ENCODE measurements around the gene PTPRN2. TPM values are rescaled to one million over a fixed set of nuclear protein-coding genes. Genes with fewer than 3 reads are reported as not detected.

The PTPRN2 gene
- total and polyA plus RNA-seq, 2 donors (not counting 3 experiments of a cell fraction or from before 2014, with no cell fraction given): 0.62 to 0.88 TPM

- dilution Hi-C loops (cut with MboI; ENCODE audit: extremely low pct_ligation_motif_present, low sequenced_read_pairs) (no loop called here), intact Hi-C loops (cut with micrococcal nuclease) (no loop called here)
- ChIA-PET CTCF (no interaction called here), POLR2A (no interaction called here)
- BruUV-seq (replicated peaks): no TSS peak
- H3K36me3 ChIP-seq (ENCODE audit: control insufficient read depth in 2 of 2, extremely low read depth in 1 of 2, insufficient read depth in 2 of 2, low read length in 2 of 2): no peaks in the 10 kb centered on the region
- peaks cover 9% of the 10 kb centered on the region for H3K4me1 ChIP-seq (ENCODE audit: control insufficient read depth, extremely low read depth, insufficient read depth, low read length)
- no peak overlapping the region for H3K27ac ChIP-seq (ENCODE audit: insufficient read depth, low read depth, low read length)
- FAIRE-seq (no peak), DNase-seq (ENCODE audit: low read depth, low spot score) (no peak)
- no peak for TF ChIP-seq JUN (IDR thresholded peaks at IDR 0.05; ENCODE audit: borderline replicate concordance, insufficient read depth, insufficient read length, low read depth)
- TF ChIP-seq EZH2 (IDR thresholded peaks at IDR 0.05; ENCODE audit: borderline replicate concordance, low read depth, low read length, severe bottlenecking): no peak
- no peak for TF ChIP-seq POLR2AphosphoS5 (IDR thresholded peaks at IDR 0.05; ENCODE audit: insufficient read depth, low read depth, low read length)
- TF ChIP-seq MAX (IDR thresholded peaks at IDR 0.05; ENCODE audit: insufficient read depth, insufficient read length): no peak
- no peak for TF ChIP-seq POLR2A (IDR thresholded peaks at IDR 0.05; ENCODE audit: low read depth, low read length)
- no peak for TF ChIP-seq GATA2 (IDR thresholded peaks at IDR 0.05; ENCODE audit: insufficient read depth, insufficient read length, low read depth, low read length)
- TF ChIP-seq FOS (IDR thresholded peaks at IDR 0.05; ENCODE audit: borderline replicate concordance, insufficient read depth, low read length): no peak
- TF ChIP-seq CTCF (IDR thresholded peaks at IDR 0.05; ENCODE audit: extremely low read depth in 1 of 2, insufficient read depth in 1 of 2, low read depth in 1 of 2, low read length in 2 of 2): no peak
- TF ChIP-seq MYC (IDR thresholded peaks at IDR 0.05; ENCODE audit: low read depth, low read length): no peak
- no peaks in the 10 kb centered on the region for H3K27me3 ChIP-seq (ENCODE audit: control insufficient read depth in 2 of 2, insufficient read depth in 2 of 2, low read length in 2 of 2)
- no peaks in the 10 kb centered on the region for H3K79me2 ChIP-seq (ENCODE audit: control insufficient read depth, insufficient read depth, low read length)
- no peak overlapping the region for H3K4me3 ChIP-seq (replicated peaks in 1 of 3; ENCODE audit: insufficient read depth in 1 of 3, low read depth in 1 of 3, low read length in 3 of 3)
- no peak overlapping the region for H3K4me2 ChIP-seq (ENCODE audit: insufficient read depth, low read length)
- H3K9ac ChIP-seq (replicated peaks; ENCODE audit: extremely low read depth, insufficient read depth, low read length): no peak overlapping the region
- no peaks in the 10 kb centered on the region for H3K9me1 ChIP-seq (replicated peaks; ENCODE audit: control insufficient read depth, extremely low read depth, insufficient read depth, low read length)
- H2AFZ ChIP-seq (ENCODE audit: low read depth, low read length): no peak overlapping the region
- no peaks in the 10 kb centered on the region for H3K9me3 ChIP-seq (replicated peaks; ENCODE audit: control insufficient read depth, insufficient read depth, low read length)
- H4K20me1 ChIP-seq (replicated peaks; ENCODE audit: control insufficient read depth, extremely low read depth, insufficient read depth, low read length): no peaks in the 10 kb centered on the region
Measured at GRCh38 chr7:157505646-157506045, 1082.0 kb downstream of the PTPRN2 start.

Data from endothelial cell of umbilical vein (primary cell).